ENCODE data around the gene SSBP3.

SSBP3 gene

GRCh38 chr1:54239035-54239383 lies 167.2 kb downstream of the SSBP3 start:
- ATAC-seq (ENCODE audit: insufficient read depth, low read depth) (no peak), DNase-seq (no peak)
- no peaks in the 10 kb centered on the region for H3K4me1 ChIP-seq (ENCODE audit: insufficient read depth, low read length)
- H3K4me2 ChIP-seq (ENCODE audit: insufficient read depth, low read length), result no peak overlapping the region
- H2AFZ ChIP-seq (ENCODE audit: low read depth, low read length), result no peak overlapping the region
- no peaks in the 10 kb centered on the region for H3K9me3 ChIP-seq (ENCODE audit: insufficient read depth, low read length, severe bottlenecking)
- H3K9ac ChIP-seq (ENCODE audit: low read depth, low read length), result no peak overlapping the region
- H4K20me1 ChIP-seq (ENCODE audit: insufficient read depth, low read length), result peaks cover 3% of the 10 kb centered on the region
- H3K27me3 ChIP-seq (ENCODE audit: insufficient read depth, low read length, poor library complexity), result no peaks in the 10 kb centered on the region
- no peaks in the 10 kb centered on the region for H3K79me2 ChIP-seq (ENCODE audit: insufficient read depth, low read length)
- H3K27ac ChIP-seq (ENCODE audit: low read length), result no peak overlapping the region
- peaks cover 84% of the 10 kb centered on the region for H3K36me3 ChIP-seq (ENCODE audit: insufficient read depth, low read length)
- H3K4me3 ChIP-seq (ENCODE audit: low read depth in 1 of 2, low read length in 2 of 2), result no peak overlapping the region
- TF ChIP-seq EZH2 (IDR thresholded peaks at IDR 0.05; ENCODE audit: borderline replicate concordance, low read depth, low read length, severe bottlenecking) (no peak), CTCF (IDR thresholded peaks at IDR 0.05; ENCODE audit: borderline replicate concordance, extremely low read depth, low read length, poor library complexity, severe bottlenecking) (no peak)

- Histone ChIP-seq H3K9me3 (ENCODE audit: insufficient read depth, low read length, severe bottlenecking) (no peaks in the 10 kb centered on the region), H3K4me3 (ENCODE audit: low read depth in 1 of 2, low read length in 2 of 2) (no peak overlapping the region), H3K79me2 (ENCODE audit: insufficient read depth, low read length) (no peaks in the 10 kb centered on the region), H3K4me1 (ENCODE audit: insufficient read depth, low read length) (no peaks in the 10 kb centered on the region), H3K4me2 (ENCODE audit: insufficient read depth, low read length) (no peak overlapping the region), H3K27me3 (ENCODE audit: insufficient read depth, low read length, poor library complexity) (no peaks in the 10 kb centered on the region), H3K36me3 (ENCODE audit: insufficient read depth, low read length) (peaks cover 79% of the 10 kb centered on the region), H3K27ac (ENCODE audit: low read length) (no peak overlapping the region), H2AFZ (ENCODE audit: low read depth, low read length) (no peak overlapping the region), H4K20me1 (ENCODE audit: insufficient read depth, low read length) (peaks cover 3% of the 10 kb centered on the region), H3K9ac (ENCODE audit: low read depth, low read length) (no peak overlapping the region)
- no peak; the same call in 2 of the 3 replicates for ATAC-seq (ENCODE audit: insufficient read depth, low read depth)
- no peak for TF ChIP-seq EZH2 (IDR thresholded peaks at IDR 0.05; ENCODE audit: borderline replicate concordance, low read depth, low read length, severe bottlenecking)
- no peak for TF ChIP-seq CTCF (IDR thresholded peaks at IDR 0.05; ENCODE audit: borderline replicate concordance, extremely low read depth, low read length, poor library complexity, severe bottlenecking)
- no peak for DNase-seq
Measured at GRCh38 chr1:54238353-54239034, 167.7 kb downstream of the SSBP3 start.

GRCh38 chr1:54237586-54237985 lies 168.6 kb downstream of the SSBP3 start:
- ATAC-seq (ENCODE audit: insufficient read depth, low read depth), result no peak
- TF ChIP-seq EZH2 (IDR thresholded peaks at IDR 0.05; ENCODE audit: borderline replicate concordance, low read depth, low read length, severe bottlenecking) (no peak), CTCF (IDR thresholded peaks at IDR 0.05; ENCODE audit: borderline replicate concordance, extremely low read depth, low read length, poor library complexity, severe bottlenecking) (no peak)
- H3K9me3 ChIP-seq (ENCODE audit: insufficient read depth, low read length, severe bottlenecking), result no peaks in the 10 kb centered on the region
- H3K4me3 ChIP-seq (ENCODE audit: low read depth in 1 of 2, low read length in 2 of 2), result no peak overlapping the region
- no peak overlapping the region for H3K27ac ChIP-seq (ENCODE audit: low read length)
- no peak overlapping the region for H3K4me2 ChIP-seq (ENCODE audit: insufficient read depth, low read length)
- no peaks in the 10 kb centered on the region for H3K4me1 ChIP-seq (ENCODE audit: insufficient read depth, low read length)
- no peak for DNase-seq
- H3K9ac ChIP-seq (ENCODE audit: low read depth, low read length), result no peak overlapping the region
- no peaks in the 10 kb centered on the region for H3K27me3 ChIP-seq (ENCODE audit: insufficient read depth, low read length, poor library complexity)
- H2AFZ ChIP-seq (ENCODE audit: low read depth, low read length), result no peak overlapping the region
- peaks cover 71% of the 10 kb centered on the region for H3K36me3 ChIP-seq (ENCODE audit: insufficient read depth, low read length)
- no peaks in the 10 kb centered on the region for H3K79me2 ChIP-seq (ENCODE audit: insufficient read depth, low read length)
- H4K20me1 ChIP-seq (ENCODE audit: insufficient read depth, low read length), result peaks cover 3% of the 10 kb centered on the region

Measured in DND-41 (cell line).